Nucleus accumbens (tissue), 56 donors: ENCODE data around the gene SMIM14.
"Not testable (repeated sequence)": the region's sequence is repeated elsewhere in the genome, so short reads cannot be mapped to it uniquely, and the experiment has no call there.

ENCODE experiments used
- DNase-seq, 56 donors: peaks; one replicate each; lab custom pipeline; 2025; lab: John Stamatoyannopoulos, UW

The SMIM14 gene

DNA sequence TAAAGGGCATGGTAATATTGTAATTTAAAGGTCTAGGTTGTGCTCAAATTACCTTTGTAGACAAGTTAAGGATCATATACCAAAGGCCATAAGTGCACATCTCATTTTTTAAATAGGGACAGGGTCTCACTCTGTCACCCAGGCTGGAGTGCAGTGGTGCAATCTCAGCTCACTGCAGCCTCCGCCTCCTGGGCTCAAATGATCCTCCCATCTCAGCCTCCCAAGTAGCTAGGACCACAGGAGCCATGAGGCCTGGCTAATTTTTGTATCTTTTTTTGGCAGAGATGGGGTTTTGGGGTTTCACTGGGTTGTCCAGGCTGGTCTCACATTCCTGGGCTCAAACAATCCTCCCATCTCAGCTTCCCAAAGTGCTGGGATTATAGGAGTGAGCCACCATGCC is 124.4 kb downstream of the SMIM14 start:
- not testable (repeated sequence) for DNase-seq

GRCh38 chr4:39510348-39510929 is 128.2 kb downstream of the SMIM14 start:
- no peak for DNase-seq

GRCh38 chr4:39505581-39505980 is 133.1 kb downstream of the SMIM14 start:
- DNase-seq, result no peak

DNA sequence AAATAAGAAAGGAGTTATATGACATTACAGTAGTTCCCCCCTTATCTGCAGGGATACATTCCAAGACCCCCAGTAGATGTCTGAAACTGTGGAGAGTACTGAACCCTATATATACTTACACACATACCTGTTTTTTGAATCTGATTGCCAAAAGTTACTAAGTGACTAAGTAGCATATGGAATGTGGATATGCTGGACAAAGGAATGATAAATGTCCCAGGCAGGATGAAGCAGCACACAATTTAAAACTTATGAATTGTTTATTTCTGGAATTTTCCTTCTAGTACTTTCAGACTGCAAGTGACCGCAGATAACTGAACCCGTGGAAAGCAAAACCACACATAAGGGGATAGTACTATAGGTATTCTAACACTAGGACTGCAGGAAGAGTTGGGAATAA is 134.1 kb downstream of the SMIM14 start:
- DNase-seq, result no peak

DNA sequence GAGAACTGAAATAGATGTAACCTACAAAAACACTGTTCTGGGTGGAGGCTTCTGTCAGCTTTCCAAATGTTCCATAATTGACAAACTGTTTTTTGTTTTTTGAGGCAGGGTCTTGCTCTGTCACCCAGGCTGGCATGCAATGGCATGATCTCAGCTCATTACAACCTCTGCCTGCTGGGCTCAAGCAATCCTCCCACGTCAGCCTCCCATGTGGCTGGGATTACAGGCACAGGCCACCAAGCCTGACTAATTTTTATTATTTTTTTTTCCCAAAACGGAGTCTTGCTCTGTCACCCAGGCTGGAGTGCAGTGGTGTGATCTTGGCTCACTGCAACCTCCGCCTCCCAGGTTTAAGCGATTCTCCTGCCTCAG is 136.0 kb downstream of the SMIM14 start:
- DNase-seq, result not testable (repeated sequence)

- DNase-seq, result no peak
Observed at GRCh38 chr4:39502019-39502663, 136.5 kb downstream of the SMIM14 start.

DNA sequence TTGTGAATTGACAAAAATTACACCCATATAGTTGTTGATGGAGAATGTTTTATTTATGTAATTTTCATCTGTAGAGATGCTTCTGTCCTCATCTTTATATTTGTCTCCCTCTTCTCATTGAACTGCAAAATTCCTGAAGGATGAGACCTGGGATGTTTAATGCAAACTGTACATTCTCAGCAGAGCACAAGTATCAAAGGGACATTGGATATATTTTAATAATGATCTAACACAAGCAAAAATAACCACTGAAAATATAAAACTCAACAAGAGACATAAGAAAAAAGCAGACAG is 140.0 kb downstream of the SMIM14 start:
- DNase-seq, result no peak

DNA sequence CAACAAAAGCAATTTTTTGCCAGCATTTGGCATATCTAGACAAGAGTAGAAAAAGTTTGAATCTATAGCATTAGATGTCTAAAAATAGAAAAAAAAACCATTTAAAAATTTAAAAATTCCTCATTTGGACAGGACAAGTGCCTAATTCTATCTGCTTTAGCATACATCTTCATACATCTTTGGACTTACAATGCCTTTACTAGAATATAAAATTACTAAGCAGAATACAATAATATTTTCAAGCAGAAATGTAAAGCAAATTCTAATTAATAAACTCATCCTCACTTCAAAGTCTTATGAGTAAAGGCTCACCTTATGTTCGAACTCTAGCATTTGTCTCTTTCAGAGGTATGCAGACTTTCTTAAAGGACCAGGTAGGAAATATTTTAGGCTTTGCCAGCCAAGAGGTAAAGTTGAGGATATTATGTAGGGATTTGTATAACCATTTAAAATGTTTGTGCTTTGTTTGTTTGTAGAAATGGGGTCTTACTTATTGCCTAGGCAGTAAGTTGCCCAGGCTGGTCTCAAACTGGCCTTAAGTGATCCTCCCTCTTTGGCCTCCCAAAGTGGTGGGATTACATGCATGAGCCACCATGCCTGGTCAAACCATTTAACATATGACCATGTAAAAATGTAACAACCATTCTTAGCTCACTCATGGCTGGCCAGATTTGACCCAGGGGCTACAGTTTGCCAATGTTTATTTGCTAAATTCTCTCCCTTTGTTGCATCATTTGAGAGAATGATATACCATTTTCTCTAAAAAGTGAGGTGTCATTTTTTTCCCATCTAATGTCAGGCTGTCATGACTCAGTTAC is 140.5 kb downstream of the SMIM14 start:
- no peak for DNase-seq
